HG03103 (cell line): ENCODE data around the gene AGRP.

ENCODE experiments used
- ATAC-seq: cut with Tn5 transposase; IDR thresholded peaks from one replicate; pipeline ENCODE4 v1.9.1; 2021; ENCODE audit warnings: low read depth; ENCODE audit not compliant: unreplicated experiment

The AGRP gene

DNA sequence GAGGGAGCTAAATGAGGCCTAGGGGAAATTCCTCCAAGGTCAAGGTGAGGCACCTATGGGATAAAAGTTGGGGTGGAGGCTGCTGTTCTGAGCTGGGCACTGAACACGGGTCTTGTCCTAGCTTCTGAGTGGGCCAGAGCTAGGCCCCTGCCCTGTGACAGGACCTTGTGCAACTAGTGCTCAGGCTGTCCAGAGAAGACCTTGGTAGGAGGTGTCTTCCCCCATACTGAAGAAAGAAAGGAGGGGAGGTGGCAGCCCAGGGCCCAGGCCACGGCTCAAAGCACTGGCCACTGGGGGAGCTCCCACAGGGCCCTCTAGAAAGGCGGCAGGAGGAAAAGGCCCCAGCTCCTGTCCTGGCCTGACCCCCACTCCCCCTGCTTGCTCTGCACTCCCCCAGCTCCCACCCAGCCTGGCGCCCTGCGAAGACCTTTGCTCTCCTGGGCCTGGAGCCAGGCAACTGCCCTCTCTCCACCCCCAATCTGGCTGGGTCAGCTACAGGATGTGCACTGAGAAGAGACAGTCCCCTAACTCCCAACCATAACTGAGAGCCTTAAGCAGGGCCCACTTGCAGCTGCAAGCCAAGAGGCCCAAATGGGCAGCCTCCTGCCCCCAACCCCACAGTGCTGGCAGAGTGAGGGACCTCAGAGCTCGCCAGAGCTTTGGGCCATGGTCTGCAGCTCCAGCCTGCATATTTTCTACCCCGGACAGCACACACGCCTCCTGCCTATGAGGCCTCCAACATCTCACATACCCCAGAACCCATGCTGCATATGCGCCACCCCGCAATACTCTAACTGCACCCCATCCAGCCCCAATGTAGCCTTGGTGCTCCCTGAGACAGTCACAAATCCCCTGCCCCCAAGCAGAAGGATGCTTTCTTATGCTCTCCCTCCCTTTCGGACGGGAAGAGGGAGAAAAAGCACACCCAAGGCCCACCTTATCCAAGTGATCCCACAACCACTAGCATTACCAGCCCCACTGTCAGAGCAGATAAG lies 37.1 kb downstream of the AGRP start:
- ATAC-seq: no peak

DNA sequence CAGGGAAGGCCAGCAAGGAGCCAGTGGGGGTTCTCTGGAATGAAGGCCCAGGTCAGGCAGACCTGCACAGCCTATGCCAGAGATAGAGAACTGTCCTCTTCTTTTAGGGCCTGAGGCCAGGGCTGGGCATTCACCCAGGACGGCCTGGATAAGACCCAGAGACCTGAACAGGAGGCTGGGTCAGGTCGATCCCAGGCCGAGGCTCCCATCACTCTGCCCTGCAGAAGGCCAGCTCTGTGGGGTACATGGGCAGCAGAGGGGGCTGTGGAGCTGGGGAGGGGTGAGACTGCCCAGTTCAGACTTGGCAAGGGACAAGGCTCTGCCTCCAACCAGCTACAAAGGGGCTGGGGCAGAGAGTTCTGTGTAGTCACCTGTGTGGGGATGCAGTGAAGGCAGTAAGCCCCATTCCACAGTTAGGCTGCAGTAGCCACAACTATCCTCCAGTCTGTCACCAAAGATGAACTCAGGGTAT lies 37.9 kb downstream of the AGRP start:
- no peak for ATAC-seq

DNA sequence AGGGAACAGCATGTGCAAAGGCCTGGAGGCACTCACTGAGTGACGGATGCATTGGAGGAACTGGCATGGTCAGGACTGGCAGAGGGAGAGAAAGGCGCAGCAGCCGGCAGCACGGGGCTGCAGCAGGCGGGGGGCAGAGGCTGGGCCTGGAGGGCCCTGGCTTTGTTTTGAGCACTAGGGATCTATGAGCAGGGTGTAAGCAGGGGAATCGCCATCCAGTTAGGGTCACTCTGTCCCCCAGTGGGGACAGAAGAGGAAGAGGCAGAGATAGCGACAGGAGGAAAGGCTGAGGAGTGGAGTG lies 38.3 kb downstream of the AGRP start:
- no peak for ATAC-seq

DNA sequence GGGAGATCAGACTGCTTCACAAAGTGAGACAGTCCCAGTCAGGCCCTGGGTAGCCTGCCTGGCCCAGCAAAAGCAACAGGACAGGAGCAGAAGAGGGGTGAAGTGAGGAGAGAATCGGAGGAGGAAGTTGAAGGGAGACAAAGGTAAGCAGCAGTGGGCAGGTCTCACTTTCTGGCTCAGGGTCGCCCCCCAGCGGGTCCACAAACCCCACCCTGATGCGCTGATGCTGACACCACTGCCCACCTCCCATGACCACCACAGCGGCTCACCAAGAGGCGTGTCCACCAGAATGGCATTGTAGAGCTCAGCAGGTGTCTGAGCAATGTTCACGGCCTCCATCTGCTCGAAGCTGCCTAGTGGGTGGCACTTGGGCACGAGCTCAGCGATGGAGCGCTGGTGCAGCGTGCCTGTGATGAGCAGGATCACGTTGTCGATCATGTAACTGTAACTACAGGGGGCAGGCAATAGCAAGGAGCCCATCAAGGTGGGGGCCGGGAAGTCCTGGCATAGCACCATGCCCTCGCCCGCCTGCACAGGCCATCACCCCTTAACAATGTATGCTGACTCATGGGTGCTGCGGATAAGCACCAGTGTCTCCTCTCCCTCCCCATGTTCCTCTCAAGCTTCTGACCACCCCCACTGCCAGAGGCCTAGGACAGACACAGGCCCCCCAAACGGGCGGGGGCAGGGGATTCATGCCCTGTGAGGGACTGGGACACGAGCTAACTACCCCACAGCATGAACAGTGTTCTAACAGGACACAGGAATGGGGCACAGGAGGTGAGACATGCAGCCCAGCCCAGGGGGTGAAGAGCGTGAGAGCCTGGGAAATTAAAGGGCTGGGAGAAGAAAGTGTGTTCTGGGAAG lies 38.9 kb downstream of the AGRP start:
- no peak for ATAC-seq

DNA sequence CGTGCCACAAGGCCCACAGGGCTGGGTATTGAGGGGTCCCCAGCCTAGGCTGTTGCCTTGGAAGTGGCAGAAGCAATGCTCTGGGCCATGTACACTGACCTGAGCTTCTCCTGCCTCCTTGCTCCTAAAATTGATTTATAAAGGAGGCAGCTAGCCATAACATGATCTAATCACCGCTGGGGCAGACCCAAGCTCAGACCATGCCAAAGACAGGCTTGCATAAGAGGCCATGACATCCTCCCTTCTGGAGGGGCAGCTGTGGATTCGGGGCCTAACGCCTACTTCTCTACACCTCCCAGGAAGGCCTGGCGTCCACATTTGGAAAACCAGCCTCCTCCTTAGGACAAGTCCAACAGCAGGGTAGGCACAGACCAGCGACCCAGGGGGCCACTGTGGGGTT lies 40.1 kb downstream of the AGRP start:
- ATAC-seq: no peak

DNA sequence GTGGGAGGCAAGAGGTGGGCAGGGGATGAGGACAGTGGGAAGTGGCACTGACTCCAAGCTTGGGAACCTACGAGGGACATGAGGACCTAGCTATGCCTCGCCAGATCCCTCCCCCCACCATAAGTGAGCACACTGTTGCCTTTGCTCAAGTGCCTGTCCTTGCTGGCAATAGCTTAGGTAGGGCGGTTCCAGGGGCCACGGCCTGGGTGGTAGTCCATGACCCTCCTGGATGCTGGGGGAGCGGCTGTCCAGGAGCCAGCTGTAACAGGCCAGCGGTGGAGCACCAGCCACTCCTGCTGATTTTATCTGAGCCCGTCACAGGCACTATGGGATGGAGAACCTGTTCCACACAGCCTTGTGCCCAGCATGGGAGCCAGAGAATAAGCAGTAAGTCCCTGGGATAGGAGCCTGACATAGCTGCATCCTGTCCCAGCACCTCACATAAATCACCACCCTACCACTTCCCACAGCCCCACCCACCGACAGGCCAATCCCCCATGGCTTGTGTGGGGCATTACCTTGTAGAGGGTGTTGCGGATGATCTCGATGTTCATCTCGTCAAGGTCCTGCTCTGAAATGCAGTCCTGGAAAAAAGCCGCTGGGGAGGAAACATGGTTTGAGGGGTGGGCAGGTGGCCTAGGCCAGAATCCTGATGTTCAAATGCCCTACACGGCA lies 40.6 kb downstream of the AGRP start:
- ATAC-seq: no peak

DNA sequence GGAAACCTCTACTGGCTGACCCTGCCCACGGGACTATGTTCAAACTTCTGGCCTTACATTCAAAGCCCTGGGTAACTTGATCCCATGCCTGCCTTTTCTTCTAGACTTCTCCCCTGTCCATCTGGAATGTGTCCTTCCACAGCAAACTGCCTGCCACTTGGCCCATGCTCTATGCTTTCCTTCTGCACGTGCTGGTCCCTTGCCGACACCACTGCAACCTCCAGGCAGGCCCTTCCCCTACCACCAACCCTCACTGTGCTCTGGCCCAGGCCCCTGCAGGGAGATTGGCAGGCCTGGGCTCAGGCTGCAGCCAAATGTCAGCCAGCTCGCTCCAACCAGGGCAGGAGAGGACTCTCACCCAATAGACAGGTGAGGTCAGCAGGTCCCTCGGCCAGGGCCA lies 41.4 kb downstream of the AGRP start:
- ATAC-seq: no peak

DNA sequence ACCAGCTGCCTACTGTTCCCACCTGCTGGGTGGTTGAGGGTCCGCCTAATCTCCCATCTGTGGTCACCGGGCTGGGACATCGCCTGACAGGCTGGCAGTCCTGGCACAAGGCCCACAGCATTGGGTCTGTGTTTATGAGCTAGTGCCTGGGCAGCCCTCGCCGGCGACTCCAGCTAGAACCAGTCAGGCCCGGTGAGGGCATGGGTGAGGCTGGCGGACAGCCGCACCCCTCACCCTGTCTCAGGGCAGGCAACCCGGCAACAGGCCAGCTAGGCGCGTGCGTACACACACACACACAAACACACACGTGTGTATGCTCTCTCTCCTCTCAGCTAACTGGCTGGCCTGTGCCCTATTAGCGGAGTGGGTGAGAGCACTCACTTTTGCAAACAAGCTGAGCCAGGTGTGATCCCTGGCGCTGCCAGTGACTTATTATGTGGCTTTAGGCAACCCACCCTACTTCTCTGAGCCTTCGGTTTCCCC lies 42.0 kb downstream of the AGRP start:
- no peak for ATAC-seq

DNA sequence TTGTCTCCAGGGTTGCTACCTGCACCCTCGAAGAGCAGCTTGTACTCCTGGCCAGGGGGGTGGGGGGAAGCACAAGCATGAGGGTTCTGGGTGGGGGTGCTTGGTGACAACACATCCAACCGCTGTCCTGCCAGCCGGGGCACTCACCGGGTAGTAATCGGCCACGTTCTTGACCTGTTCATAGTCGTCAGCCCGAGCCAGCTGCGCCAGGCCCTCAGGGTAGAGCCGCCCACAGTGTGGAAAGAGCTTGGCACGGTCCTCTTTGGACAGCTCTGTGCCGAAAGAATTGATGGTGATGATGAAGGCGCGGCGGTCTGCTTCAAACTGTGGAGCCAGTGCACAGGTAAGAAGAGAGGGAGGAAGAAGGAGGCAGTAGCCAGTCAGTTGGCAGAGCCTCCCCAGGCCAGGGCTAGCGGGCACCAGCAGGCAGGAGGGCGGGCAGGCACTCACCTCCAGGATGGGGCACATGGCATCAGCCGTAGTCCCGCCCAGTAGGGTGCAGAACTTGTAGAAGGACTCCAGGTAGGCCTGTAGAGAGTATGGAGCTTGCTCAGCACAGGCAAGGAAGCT lies 44.4 kb downstream of the AGRP start:
- no peak for ATAC-seq

DNA sequence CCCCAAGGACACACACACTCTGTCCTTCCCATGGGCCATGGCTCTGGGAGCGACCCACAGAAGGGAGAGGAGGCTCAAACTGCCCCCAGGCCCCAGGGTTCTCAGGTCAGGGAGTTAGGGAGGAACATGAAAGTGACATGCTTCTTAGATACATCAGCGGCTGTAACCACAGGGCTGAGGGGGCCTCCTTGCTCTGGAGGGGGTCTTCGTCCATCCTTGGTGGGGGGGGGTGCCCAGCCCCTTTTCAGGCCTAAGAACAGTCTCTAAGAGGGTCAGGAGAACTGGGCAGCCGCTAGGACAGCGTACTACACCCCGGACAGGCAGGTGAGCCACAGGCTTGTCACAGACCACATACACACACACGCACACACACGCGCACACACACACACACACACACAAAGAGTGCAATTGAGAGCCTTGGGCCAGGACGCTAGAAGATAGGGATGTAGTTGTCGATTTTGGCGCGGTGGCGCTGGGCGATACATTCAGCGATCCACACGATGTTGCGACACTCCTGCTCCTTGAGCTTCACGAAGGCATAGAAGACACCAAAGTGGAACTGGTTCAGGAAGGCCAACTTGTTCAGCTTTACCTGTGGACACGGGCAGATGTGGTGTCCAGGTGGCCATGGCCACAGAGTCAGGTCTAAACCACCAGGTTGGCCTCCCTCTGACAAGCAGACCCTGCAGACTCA lies 45.1 kb downstream of the AGRP start:
- ATAC-seq: no peak

DNA sequence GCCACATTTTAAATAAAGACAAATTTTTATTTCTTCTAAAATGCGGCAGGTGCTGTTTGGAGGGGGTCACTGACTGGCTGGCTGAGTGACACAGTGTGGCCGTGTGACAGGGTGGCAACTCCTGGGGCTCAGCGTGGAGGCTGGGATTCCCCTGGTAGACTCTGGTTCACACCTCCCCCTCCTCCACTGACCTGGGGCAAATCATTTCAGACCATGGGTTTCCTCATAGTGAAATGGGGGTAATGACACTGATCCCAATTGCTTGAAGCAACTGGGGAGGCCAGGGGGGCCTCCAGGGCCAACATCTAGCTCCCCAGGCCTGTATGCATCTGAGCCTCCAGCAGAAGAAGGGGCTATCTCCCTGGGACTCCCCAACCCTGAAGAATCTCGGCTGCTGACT lies 45.8 kb downstream of the AGRP start:
- no peak for ATAC-seq

DNA sequence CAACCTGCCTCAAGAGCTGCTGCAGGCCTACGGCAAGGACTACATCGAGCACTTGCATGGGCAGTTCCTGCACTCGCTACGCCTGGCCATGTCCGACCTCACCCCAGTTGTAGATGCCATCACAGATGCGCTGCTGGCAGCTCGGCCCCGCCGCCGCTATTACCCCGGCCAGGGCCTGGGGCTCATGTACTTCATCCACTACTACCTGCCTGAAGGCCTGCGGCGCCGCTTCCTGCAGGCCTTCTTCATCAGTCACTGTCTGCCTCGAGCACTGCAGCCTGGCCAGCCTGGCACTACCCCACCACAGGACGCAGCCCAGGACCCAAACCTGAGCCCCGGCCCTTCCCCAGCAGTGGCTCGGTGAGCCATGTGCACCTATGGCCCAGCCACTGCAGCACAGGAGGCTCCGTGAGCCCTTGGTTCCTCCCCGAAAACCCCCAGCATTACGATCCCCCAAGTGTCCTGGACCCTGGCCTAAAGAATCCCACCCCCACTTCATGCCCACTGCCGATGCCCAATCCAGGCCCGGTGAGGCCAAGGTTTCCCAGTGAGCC lies 46.6 kb downstream of the AGRP start:
- no peak for ATAC-seq

DNA sequence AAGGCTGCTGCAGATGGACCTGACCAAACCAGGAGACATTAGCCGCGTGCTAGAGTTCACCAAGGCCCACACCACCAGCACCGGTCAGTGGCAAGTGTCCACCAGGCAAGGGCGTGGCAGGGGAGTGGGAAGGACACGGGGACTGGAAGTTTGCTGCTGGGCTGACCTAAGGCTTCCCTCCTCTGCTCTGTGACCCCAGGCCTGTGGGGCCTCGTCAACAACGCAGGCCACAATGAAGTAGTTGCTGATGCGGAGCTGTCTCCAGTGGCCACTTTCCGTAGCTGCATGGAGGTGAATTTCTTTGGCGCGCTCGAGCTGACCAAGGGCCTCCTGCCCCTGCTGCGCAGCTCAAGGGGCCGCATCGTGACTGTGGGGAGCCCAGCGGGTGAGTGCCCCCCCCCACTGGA lies 47.6 kb downstream of the AGRP start:
- ATAC-seq: no peak

DNA sequence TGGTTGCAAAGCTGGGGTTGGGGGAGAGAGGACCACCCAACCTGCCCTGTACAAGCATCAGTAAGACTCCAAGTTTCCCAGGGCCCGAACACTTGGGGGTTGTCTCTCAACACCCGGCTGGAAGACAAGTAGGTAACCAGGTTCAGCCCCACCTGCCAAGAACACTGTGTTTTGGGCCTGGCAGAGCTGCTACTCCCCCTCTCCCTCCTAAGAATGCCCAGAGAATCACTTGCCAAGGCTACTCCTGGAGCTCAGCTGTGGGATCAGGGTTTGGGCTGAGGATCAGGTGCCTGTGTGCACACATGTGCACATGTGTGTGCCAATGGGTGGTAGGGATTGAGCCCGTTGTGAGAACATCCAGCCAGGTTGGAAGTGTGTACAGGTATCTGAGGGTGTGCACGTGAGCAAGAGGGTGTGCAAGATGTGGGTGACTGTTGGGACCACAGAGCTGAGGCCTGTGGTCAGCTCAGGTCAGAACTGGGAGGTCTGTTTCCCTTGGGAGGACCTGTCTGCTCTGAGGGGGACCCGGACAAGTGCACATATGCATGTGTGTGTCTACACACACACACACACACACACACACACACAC lies 50.1 kb downstream of the AGRP start:
- no peak for ATAC-seq
